DND-41 (cell line): ENCODE measurements around the gene VAMP7.
"Not testable (repeated sequence)": the region's sequence is repeated elsewhere in the genome, so short reads cannot be mapped to it uniquely, and the experiment has no call there.

Experiments
- ATAC-seq: fragments of 200-7000 bp; cut with Tn5 transposase; 3 replicates; pipeline ENCODE4 v1.9.1; 2021; ENCODE audit warnings: low read depth; ENCODE audit not compliant: insufficient read depth
- DNase-seq: peaks from one replicate; pipeline ENCODE4 v3.0.0-alpha.2; 2020
- H2AFZ ChIP-seq: 2 replicates; pipeline ENCODE4 v1.6.0; 2012; ENCODE audit warnings: low read depth, low read length
- H3K27ac ChIP-seq: 2 replicates; pipeline ENCODE4 v1.5.1; 2012; ENCODE audit warnings: low read length, inconsistent platforms
- H3K27me3 ChIP-seq: fragments of 200-600 bp; sonication (generic); 2 replicates; pipeline ENCODE4 v1.6.0; 2012; ENCODE audit warnings: low read length, mild to moderate bottlenecking, inconsistent platforms; ENCODE audit not compliant: insufficient read depth, poor library complexity
- H3K36me3 ChIP-seq: 2 replicates; pipeline ENCODE4 v1.5.1; 2012; ENCODE audit warnings: low read length, inconsistent platforms; ENCODE audit not compliant: insufficient read depth
- H3K4me1 ChIP-seq: 2 replicates; pipeline ENCODE4 v1.5.1; 2012; ENCODE audit warnings: mild to moderate bottlenecking, low read length; ENCODE audit not compliant: insufficient read depth
- H3K4me2 ChIP-seq: 2 replicates; pipeline ENCODE4 v1.6.0; 2012; ENCODE audit warnings: mild to moderate bottlenecking, moderate library complexity, low read length, inconsistent platforms; ENCODE audit not compliant: insufficient read depth
- H3K4me3 ChIP-seq, 2 experiments: fragments of 200-600 bp in 1 of 2; shearing (Covaris generic) in 1 of 2; 2 replicates each; pipeline ENCODE4 v1.5.1; 2012 to 2016; ENCODE audit warnings: inconsistent platforms in 2 of 2, low read length in 2 of 2, mild to moderate bottlenecking in 2 of 2, low read depth in 1 of 2, moderate library complexity in 1 of 2
- H3K79me2 ChIP-seq: 2 replicates; pipeline ENCODE4 v1.6.0; 2012; ENCODE audit warnings: low read length, inconsistent platforms; ENCODE audit not compliant: insufficient read depth
- H3K9ac ChIP-seq: 2 replicates; pipeline ENCODE4 v1.6.0; 2012; ENCODE audit warnings: low read depth, mild to moderate bottlenecking, inconsistent platforms, low read length, moderate library complexity
- H3K9me3 ChIP-seq: 2 replicates; pipeline ENCODE4 v1.5.1; 2012; ENCODE audit warnings: low read length, moderate library complexity, mild to moderate bottlenecking, inconsistent platforms; ENCODE audit not compliant: insufficient read depth, severe bottlenecking
- H4K20me1 ChIP-seq: 2 replicates; pipeline ENCODE4 v1.6.0; 2012; ENCODE audit warnings: low read length; ENCODE audit not compliant: insufficient read depth
- CTCF ChIP-seq: IDR thresholded peaks from 2 replicates; pipeline ENCODE4 v1.5.1; 2012; ENCODE audit warnings: borderline replicate concordance, low read length, moderate library complexity, mild to moderate bottlenecking; ENCODE audit not compliant: poor library complexity, severe bottlenecking; ENCODE audit errors: extremely low read depth
- EZH2 ChIP-seq: IDR thresholded peaks from 3 replicates; pipeline ENCODE4 v1.6.1; 2012; ENCODE audit warnings: borderline replicate concordance, low read depth, mild to moderate bottlenecking, moderate library complexity, low read length, inconsistent platforms; ENCODE audit not compliant: severe bottlenecking

The VAMP7 gene

DNA sequence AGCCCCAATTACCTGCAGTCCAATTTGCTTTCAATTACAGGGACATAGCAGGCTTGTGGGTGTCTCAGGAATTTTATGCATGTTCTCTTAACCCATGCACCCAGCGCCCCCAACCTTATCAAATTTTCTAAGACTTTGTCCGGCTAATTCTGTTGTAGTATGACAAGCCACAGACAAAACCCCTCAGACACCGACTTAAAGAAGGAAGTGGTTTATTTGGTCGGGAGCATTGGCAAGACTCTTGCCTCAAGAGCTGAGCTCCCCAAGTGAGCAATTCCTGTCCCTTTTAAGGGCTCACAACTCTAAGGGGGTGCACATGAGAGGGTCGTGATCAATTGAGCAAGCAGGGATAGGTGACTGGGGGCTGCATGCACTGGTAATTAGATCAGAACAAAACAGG, 87.6 kb downstream of the VAMP7 start:
- peaks cover under 1% of the 10 kb centered on the region for H3K9me3 ChIP-seq
- no peak for DNase-seq

GRCh38 chrX:155971658-155972057, 90.5 kb downstream of the VAMP7 start:
- H4K20me1 ChIP-seq, H3K27me3 ChIP-seq, H3K4me2 ChIP-seq, ATAC-seq, H3K36me3 ChIP-seq, H2AFZ ChIP-seq, H3K27ac ChIP-seq, H3K9ac ChIP-seq, H3K4me3 ChIP-seq, H3K79me2 ChIP-seq, H3K9me3 ChIP-seq, DNase-seq, H3K4me1 ChIP-seq: not testable (repeated sequence)

More for the DNA sequence above, 87.6 kb downstream of the VAMP7 start:
- Histone ChIP-seq H3K4me1 (no peaks in the 10 kb centered on the region), H3K36me3 (no peaks in the 10 kb centered on the region), H3K4me2 (no peak overlapping the region), H3K9ac (no peak overlapping the region), H4K20me1 (no peaks in the 10 kb centered on the region), H3K4me3 (no peak overlapping the region), H3K79me2 (no peaks in the 10 kb centered on the region), H3K27me3 (no peaks in the 10 kb centered on the region), H2AFZ (no peak overlapping the region), H3K27ac (no peak overlapping the region)
- ATAC-seq, result no peak
- TF ChIP-seq EZH2, result no peak
- TF ChIP-seq CTCF, result no peak

- not testable (repeated sequence) for H3K79me2 ChIP-seq, H3K4me3 ChIP-seq, H3K36me3 ChIP-seq, H3K27me3 ChIP-seq, DNase-seq, H3K9me3 ChIP-seq, H4K20me1 ChIP-seq, ATAC-seq, H3K4me2 ChIP-seq, H2AFZ ChIP-seq, H3K4me1 ChIP-seq, H3K9ac ChIP-seq, H3K27ac ChIP-seq
These were observed 91.1 kb downstream of the VAMP7 start for GRCh38 chrX:155972241-155972640.

DNA sequence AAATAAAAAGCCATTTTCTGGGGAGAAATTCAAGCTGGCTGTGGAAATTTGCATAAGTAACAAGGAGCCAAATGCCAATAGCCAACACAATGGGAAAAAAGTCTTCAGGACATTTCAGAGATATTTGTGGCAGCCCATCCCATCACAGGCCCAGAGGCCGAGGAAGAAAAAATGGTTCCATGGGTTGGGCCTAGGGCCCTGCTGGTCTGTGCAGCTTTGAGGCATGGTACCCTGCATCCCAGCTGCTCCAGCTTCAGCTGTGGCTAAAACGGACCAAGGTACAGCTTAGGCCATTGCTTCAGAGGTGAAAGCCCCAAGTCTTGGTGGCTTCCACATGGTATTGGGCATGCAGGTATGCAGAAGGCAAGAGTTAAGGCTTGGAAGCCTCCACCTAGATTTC, 102.2 kb downstream of the VAMP7 start:
- peaks cover 3% of the 10 kb centered on the region; the same call in 1 of the 2 replicates for H3K4me1 ChIP-seq
- DNase-seq (no peak), ATAC-seq (no peak)
- H3K27ac ChIP-seq, result no peak overlapping the region
- H3K9ac ChIP-seq, result no peak overlapping the region
- H3K4me3 ChIP-seq, result no peak overlapping the region
- H4K20me1 ChIP-seq, result no peaks in the 10 kb centered on the region
- no peaks in the 10 kb centered on the region for H3K36me3 ChIP-seq
- no peaks in the 10 kb centered on the region for H3K79me2 ChIP-seq
- H3K27me3 ChIP-seq, result no peaks in the 10 kb centered on the region
- no peak for TF ChIP-seq EZH2
- TF ChIP-seq CTCF, result no peak
- peaks cover 2% of the 10 kb centered on the region for H3K9me3 ChIP-seq
- H3K4me2 ChIP-seq, result no peak overlapping the region
- H2AFZ ChIP-seq, result no peak overlapping the region

GRCh38 chrX:155985208-155985607, 104.1 kb downstream of the VAMP7 start:
- Histone ChIP-seq H4K20me1 (no peaks in the 10 kb centered on the region), H3K79me2 (no peaks in the 10 kb centered on the region), H3K4me2 (no peak overlapping the region), H3K4me3 (no peak overlapping the region), H2AFZ (no peak overlapping the region), H3K4me1 (peaks cover 3% of the 10 kb centered on the region; the same call in 1 of the 2 replicates), H3K27ac (no peak overlapping the region), H3K36me3 (no peaks in the 10 kb centered on the region), H3K27me3 (no peaks in the 10 kb centered on the region), H3K9ac (no peak overlapping the region), H3K9me3 (peaks cover 2% of the 10 kb centered on the region)
- TF ChIP-seq EZH2 (no peak), CTCF (no peak)
- ATAC-seq, result no peak
- no peak for DNase-seq

DNA sequence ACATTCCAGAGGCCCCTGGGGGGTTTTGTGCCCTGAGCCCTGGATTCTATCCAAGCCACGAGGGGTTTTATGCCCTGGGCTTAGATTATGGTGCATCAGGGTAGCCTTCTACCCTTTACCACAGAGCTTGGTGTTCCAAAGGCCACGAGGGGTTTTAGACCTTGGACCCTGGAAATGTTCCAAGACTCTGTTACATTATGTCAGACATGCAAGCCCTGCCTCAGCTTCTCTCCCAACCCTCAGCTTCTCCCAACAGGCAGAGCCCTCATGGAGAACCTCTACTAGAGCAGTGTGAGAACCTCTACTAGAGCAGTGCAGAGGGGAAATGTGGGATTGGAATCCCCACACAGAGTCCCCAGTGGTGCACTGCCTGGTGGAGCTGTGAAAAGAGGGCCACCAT, 105.8 kb downstream of the VAMP7 start:
- not testable (repeated sequence) for H3K4me2 ChIP-seq, H3K4me1 ChIP-seq, H3K4me3 ChIP-seq, H3K79me2 ChIP-seq, H2AFZ ChIP-seq, H4K20me1 ChIP-seq, ATAC-seq, H3K9me3 ChIP-seq, H3K27me3 ChIP-seq, H3K9ac ChIP-seq, H3K36me3 ChIP-seq, DNase-seq, H3K27ac ChIP-seq
